DOHH2 (cell line): Measurements from ENCODE around the gene STXBP4.

Source experiments
- H3F3A ChIP-seq: fragments of 200-600 bp; sonication (generic), shearing (Covaris generic); 2 replicates; pipeline ENCODE4 v1.6.0; 2016; ENCODE audit warnings: antibody characterized with exemption, mild to moderate bottlenecking; ENCODE audit not compliant: control insufficient read depth, insufficient read depth
- H3K27ac ChIP-seq: fragments of 200-600 bp; sonication (generic); 2 replicates; pipeline ENCODE4 v1.5.1; 2014; ENCODE audit warnings: low read depth, mild to moderate bottlenecking, low read length, moderate library complexity
- H3K27me3 ChIP-seq: fragments of 200-600 bp; sonication (generic); 2 replicates; pipeline ENCODE4 v1.6.1; 2014; ENCODE audit warnings: mild to moderate bottlenecking, low read length, mixed read lengths; ENCODE audit not compliant: control insufficient read depth
- H3K36me3 ChIP-seq: fragments of 200-600 bp; sonication (generic); 2 replicates; pipeline ENCODE4 v1.6.1; 2014; ENCODE audit warnings: mild to moderate bottlenecking, low read length, moderate library complexity, mixed read lengths; ENCODE audit not compliant: control insufficient read depth
- H3K4me1 ChIP-seq: fragments of 200-600 bp; sonication (generic); 2 replicates; pipeline ENCODE4 v1.6.1; 2014; ENCODE audit warnings: mild to moderate bottlenecking, low read length, mixed read lengths; ENCODE audit not compliant: control insufficient read depth
- H3K4me2 ChIP-seq: fragments of 200-600 bp; sonication (generic); 2 replicates; pipeline ENCODE4 v1.6.0; 2014; ENCODE audit warnings: mild to moderate bottlenecking, low read length, moderate library complexity
- H3K4me3 ChIP-seq: fragments of 200-600 bp; sonication (generic); 2 replicates; pipeline ENCODE4 v1.5.1; 2014; ENCODE audit warnings: mild to moderate bottlenecking, low read length, mixed read lengths
- H3K79me2 ChIP-seq: fragments of 200-600 bp; sonication (generic); 2 replicates; pipeline ENCODE4 v1.6.1; 2014; ENCODE audit warnings: mild to moderate bottlenecking, low read length, mixed read lengths; ENCODE audit not compliant: control insufficient read depth
- H3K9me2 ChIP-seq: fragments of 200-600 bp; sonication (generic); replicated peaks from 2 replicates; pipeline ENCODE4 v1.6.1; 2014; ENCODE audit warnings: mild to moderate bottlenecking, low read length, mixed read lengths; ENCODE audit not compliant: control insufficient read depth
- H3K9me3 ChIP-seq: fragments of 200-600 bp; sonication (generic); 2 replicates; pipeline ENCODE4 v1.6.1; 2014; ENCODE audit warnings: antibody characterized with exemption, low read length, mixed read lengths; ENCODE audit not compliant: control insufficient read depth, insufficient read depth
- H4K20me1 ChIP-seq: fragments of 200-600 bp; sonication (generic); 2 replicates; pipeline ENCODE4 v1.6.0; 2014; ENCODE audit warnings: low read depth, mild to moderate bottlenecking, antibody characterized with exemption, low read length, moderate library complexity; ENCODE audit not compliant: control insufficient read depth, insufficient read depth
- EZH2phosphoT487 ChIP-seq: fragments of 200-600 bp; sonication (generic); IDR thresholded peaks from 2 replicates; pipeline ENCODE4 v1.6.1; 2017; ENCODE audit warnings: borderline replicate concordance, mild to moderate bottlenecking, antibody characterized with exemption, low read length, moderate library complexity, mixed read lengths
- TF ChIP-seq, protein P1 (sequence below): fragments of 200-600 bp; sonication (generic); IDR thresholded peaks from one replicate; pipeline ENCODE4 v1.5.1; 2014; ENCODE audit warnings: antibody characterized with exemption, mild to moderate bottlenecking, low read depth, low read length; ENCODE audit not compliant: poor library complexity, severe bottlenecking

Gene STXBP4

GRCh38 chr17:54956791-54957190 is 11.8 kb upstream of the STXBP4 start:
- Histone ChIP-seq H3K9me3 (no peaks in the 10 kb centered on the region), H3K36me3 (peaks cover 41% of the 10 kb centered on the region), H3K9me2 (no peaks in the 10 kb centered on the region), H3K79me2 (no peaks in the 10 kb centered on the region), H3K4me2 (no peak overlapping the region), H3K27ac (no peak overlapping the region), H3K4me3 (no peak overlapping the region), H3F3A (no peaks in the 10 kb centered on the region), H3K4me1 (no peaks in the 10 kb centered on the region), H4K20me1 (no peaks in the 10 kb centered on the region), H3K27me3 (no peaks in the 10 kb centered on the region)
- TF ChIP-seq, protein P1, sequence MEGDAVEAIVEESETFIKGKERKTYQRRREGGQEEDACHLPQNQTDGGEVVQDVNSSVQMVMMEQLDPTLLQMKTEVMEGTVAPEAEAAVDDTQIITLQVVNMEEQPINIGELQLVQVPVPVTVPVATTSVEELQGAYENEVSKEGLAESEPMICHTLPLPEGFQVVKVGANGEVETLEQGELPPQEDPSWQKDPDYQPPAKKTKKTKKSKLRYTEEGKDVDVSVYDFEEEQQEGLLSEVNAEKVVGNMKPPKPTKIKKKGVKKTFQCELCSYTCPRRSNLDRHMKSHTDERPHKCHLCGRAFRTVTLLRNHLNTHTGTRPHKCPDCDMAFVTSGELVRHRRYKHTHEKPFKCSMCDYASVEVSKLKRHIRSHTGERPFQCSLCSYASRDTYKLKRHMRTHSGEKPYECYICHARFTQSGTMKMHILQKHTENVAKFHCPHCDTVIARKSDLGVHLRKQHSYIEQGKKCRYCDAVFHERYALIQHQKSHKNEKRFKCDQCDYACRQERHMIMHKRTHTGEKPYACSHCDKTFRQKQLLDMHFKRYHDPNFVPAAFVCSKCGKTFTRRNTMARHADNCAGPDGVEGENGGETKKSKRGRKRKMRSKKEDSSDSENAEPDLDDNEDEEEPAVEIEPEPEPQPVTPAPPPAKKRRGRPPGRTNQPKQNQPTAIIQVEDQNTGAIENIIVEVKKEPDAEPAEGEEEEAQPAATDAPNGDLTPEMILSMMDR: no peak
- TF ChIP-seq EZH2phosphoT487: no peak

- Histone ChIP-seq H3K27me3 (no peaks in the 10 kb centered on the region), H3K4me2 (peak overlapping the region; percentile 96), H3K27ac (peak overlapping the region; percentile 62), H3K4me1 (peaks cover 36% of the 10 kb centered on the region), H3K4me3 (peak overlapping the region; percentile 97), H3K9me2 (no peaks in the 10 kb centered on the region), H3K79me2 (peaks cover 69% of the 10 kb centered on the region), H3K9me3 (no peaks in the 10 kb centered on the region), H3K36me3 (peaks cover 39% of the 10 kb centered on the region), H4K20me1 (no peaks in the 10 kb centered on the region; the same call in 1 of the 2 replicates), H3F3A (no peaks in the 10 kb centered on the region)
- no peak for TF ChIP-seq EZH2phosphoT487
- TF ChIP-seq, protein P1: peak; percentile 72
Observed at GRCh38 chr17:54967621-54968261, 824 bp upstream of the STXBP4 start.

- peaks cover 72% of the 10 kb centered on the region for H3K79me2 ChIP-seq
- H3K9me2 ChIP-seq: no peaks in the 10 kb centered on the region
- no peaks in the 10 kb centered on the region; the same call in 1 of the 2 replicates for H4K20me1 ChIP-seq
- H3K4me3 ChIP-seq: peak overlapping the region; percentile 97
- H3K4me2 ChIP-seq: peak overlapping the region; percentile 96
- H3K27me3 ChIP-seq: no peaks in the 10 kb centered on the region
- H3K4me1 ChIP-seq: peaks cover 29% of the 10 kb centered on the region
- H3K9me3 ChIP-seq: no peaks in the 10 kb centered on the region
- H3K36me3 ChIP-seq: peaks cover 27% of the 10 kb centered on the region
- peak overlapping the region; percentile 62 for H3K27ac ChIP-seq
- TF ChIP-seq, protein P1: no peak
- TF ChIP-seq EZH2phosphoT487: no peak
- no peaks in the 10 kb centered on the region for H3F3A ChIP-seq
Observed at GRCh38 chr17:54968988-54969332, 395 bp downstream of the STXBP4 start.
